CD8-positive, alpha-beta memory T cell (primary cell): ENCODE results near the gene FAM13C. TPM values are rescaled to one million over a fixed set of nuclear protein-coding genes. Genes with fewer than 3 reads are reported as not detected.

ENCODE experiments used
- CTCF ChIA-PET: fragments of 350-600 bp; sonication (Branson Sonifier 250); formaldehyde crosslinking; loops from one replicate; lab custom pipeline; 2021; ENCODE audit warnings: antibody characterized with exemption; lab: Charles Lee
- POLR2A ChIA-PET: fragments of 350-600 bp; sonication (Branson Sonifier 250); formaldehyde crosslinking; loops from one replicate; lab custom pipeline; 2021; ENCODE audit warnings: antibody characterized with exemption; lab: Charles Lee
- DNase-seq, 5 donors: peaks; one replicate each; pipeline versions ENCODE4 v3.0.0 to v3.0.0-alpha.2; 2020 to 2022; ENCODE audit warnings: mixed read lengths in 1 of 5
- H3K27ac ChIP-seq: one replicate; pipeline ENCODE4 v1.7.0; 2013; ENCODE audit warnings: low read depth, mild to moderate bottlenecking, low read length, moderate library complexity
- H3K27me3 ChIP-seq: 2 replicates; pipeline ENCODE4 v1.7.0; 2013; ENCODE audit warnings: low read length, mild to moderate bottlenecking; ENCODE audit not compliant: insufficient read depth, poor library complexity, severe bottlenecking
- H3K36me3 ChIP-seq: 2 replicates; pipeline ENCODE4 v1.7.0; 2013; ENCODE audit warnings: mild to moderate bottlenecking, low read length, moderate library complexity; ENCODE audit not compliant: insufficient read depth
- H3K4me1 ChIP-seq: 2 replicates; pipeline ENCODE4 v1.7.0; 2013; ENCODE audit warnings: mild to moderate bottlenecking, low read length, moderate library complexity; ENCODE audit not compliant: insufficient read depth
- H3K4me3 ChIP-seq: 2 replicates; pipeline ENCODE4 v1.7.0; 2013; ENCODE audit warnings: mild to moderate bottlenecking, low read length
- H3K9me3 ChIP-seq: 2 replicates; pipeline ENCODE4 v1.7.0; 2013; ENCODE audit warnings: mild to moderate bottlenecking, low read length
- H3K27ac Mint-ChIP-seq, 8 donors: one replicate each; pipeline ENCODE4 v1.8.0; 2020 to 2021; ENCODE audit warnings: mixed read lengths in 8 of 8, mild to moderate bottlenecking in 6 of 8, inconsistent platforms in 3 of 8, moderate library complexity in 3 of 8
- H3K27me3 Mint-ChIP-seq, 2 donors: one replicate each; pipeline ENCODE4 v1.8.0; 2020 to 2021; ENCODE audit warnings: mixed read lengths in 2 of 2, mild to moderate bottlenecking in 1 of 2, moderate library complexity in 1 of 2
- H3K36me3 Mint-ChIP-seq, 3 donors: one replicate each; pipeline ENCODE4 v1.8.0; 2020 to 2021; ENCODE audit warnings: mixed read lengths in 3 of 3, inconsistent platforms in 1 of 3, mild to moderate bottlenecking in 1 of 3
- H3K4me1 Mint-ChIP-seq, 3 donors: one replicate each; pipeline ENCODE4 v1.8.0; 2020 to 2021; ENCODE audit warnings: mixed read lengths in 3 of 3, inconsistent platforms in 1 of 3, mild to moderate bottlenecking in 1 of 3
- H3K4me3 Mint-ChIP-seq, 7 donors: one replicate each; pipeline ENCODE4 v1.8.0; 2020 to 2021; ENCODE audit warnings: mixed read lengths in 7 of 7, mild to moderate bottlenecking in 6 of 7, moderate library complexity in 4 of 7, inconsistent platforms in 2 of 7
- H3K9me3 Mint-ChIP-seq, 5 donors: one replicate each; pipeline ENCODE4 v1.8.0; 2020 to 2022; ENCODE audit warnings: mixed read lengths in 5 of 5, mild to moderate bottlenecking in 3 of 5, moderate library complexity in 2 of 5, inconsistent platforms in 1 of 5
- polyA plus RNA-seq: library from polyadenylated mRNA; unstranded; fragments of 300-500 nt; fragmentation: Illumina TruSeq; gene quantifications from one replicate; pipeline ENCODE4 v1.2.3, GENCODE V29; 2021
- total RNA-seq, 2 experiments: library from RNA; stranded (reverse); gene quantifications; one replicate each; pipeline ENCODE4 v1.2.3, GENCODE V29; 2021

The FAM13C gene
- total and polyA plus RNA-seq, 3 experiments from 2014 or later = not detected

DNA sequence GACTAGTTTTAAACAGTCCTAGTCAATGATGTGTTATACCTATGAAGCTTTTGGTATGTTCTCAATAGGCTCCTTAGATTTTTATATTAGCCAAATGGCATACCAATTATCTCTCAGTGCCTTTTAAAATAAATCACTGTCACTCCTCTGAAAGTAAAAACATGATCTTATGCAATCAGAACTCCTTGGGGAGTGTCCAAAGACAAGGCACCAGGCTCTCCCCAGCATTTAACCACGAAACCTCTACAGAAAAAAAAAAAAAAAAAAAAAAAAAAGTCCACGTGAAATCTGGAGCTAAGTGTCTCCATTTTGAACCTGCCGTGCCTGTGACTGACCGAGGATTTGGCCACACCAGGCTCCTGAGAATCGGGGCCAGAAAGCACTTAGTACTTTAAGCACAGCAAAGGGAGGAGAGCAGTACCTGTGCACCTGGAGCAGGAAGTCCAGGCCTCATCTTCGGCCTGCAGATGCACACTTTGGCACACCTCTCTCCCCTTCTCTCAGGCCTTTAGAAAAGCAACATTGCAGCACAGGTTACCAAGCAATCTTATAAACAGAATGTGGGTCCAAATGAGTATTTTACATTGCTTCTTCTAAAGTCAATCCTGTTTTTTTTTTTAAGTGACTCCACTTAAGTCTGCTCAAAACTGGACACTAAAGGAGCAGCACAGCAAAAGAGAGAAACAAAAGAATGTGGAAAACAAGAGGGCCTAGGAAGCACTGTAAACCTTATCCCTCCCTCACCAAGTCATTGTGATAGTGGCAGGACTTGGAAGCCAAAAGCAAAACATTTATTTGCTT, 1.5 kb downstream of the FAM13C start:
- Histone ChIP-seq H3K27ac (no peak overlapping the region), H3K4me3 (no peak overlapping the region), H3K36me3 (no peaks in the 10 kb centered on the region), H3K9me3 (no peaks in the 10 kb centered on the region), H3K27me3 (no peaks in the 10 kb centered on the region), H3K4me1 (no peaks in the 10 kb centered on the region)
- no peak overlapping the region for H3K27ac Mint-ChIP-seq
- DNase-seq = no peak
- no peaks in the 10 kb centered on the region for H3K36me3 Mint-ChIP-seq
- H3K4me1 Mint-ChIP-seq = peaks cover 8 to 15% (median 13%) of the 10 kb centered on the region in 3 donors
- peaks cover 8 to 13% of the 10 kb centered on the region in 2 donors for H3K27me3 Mint-ChIP-seq
- CTCF ChIA-PET = no interaction called here
- H3K4me3 Mint-ChIP-seq = no peak overlapping the region
- POLR2A ChIA-PET = no interaction called here
- peaks cover 0 to 8% (median 0%) of the 10 kb centered on the region in 5 donors for H3K9me3 Mint-ChIP-seq

GRCh38 chr10:59358576-59358975, 3.8 kb downstream of the FAM13C start:
- H3K27me3 Mint-ChIP-seq = peaks cover 5 to 13% of the 10 kb centered on the region in 2 donors
- no peak overlapping the region for H3K4me3 ChIP-seq
- no peaks in the 10 kb centered on the region for H3K4me1 ChIP-seq
- no peak overlapping the region for H3K27ac Mint-ChIP-seq
- no peak overlapping the region for H3K4me3 Mint-ChIP-seq
- POLR2A ChIA-PET = no interaction called here
- H3K36me3 ChIP-seq = no peaks in the 10 kb centered on the region
- peaks cover 0 to 8% (median 0%) of the 10 kb centered on the region in 5 donors for H3K9me3 Mint-ChIP-seq
- H3K27ac ChIP-seq = no peak overlapping the region
- CTCF ChIA-PET = no interaction called here
- no peaks in the 10 kb centered on the region for H3K36me3 Mint-ChIP-seq
- H3K4me1 Mint-ChIP-seq = peaks cover 8 to 15% (median 13%) of the 10 kb centered on the region in 3 donors
- H3K9me3 ChIP-seq = no peaks in the 10 kb centered on the region
- no peaks in the 10 kb centered on the region for H3K27me3 ChIP-seq
- DNase-seq = no peak

GRCh38 chr10:59354434-59354833, 7.9 kb downstream of the FAM13C start:
- DNase-seq = no peak
- Histone ChIP-seq H3K27ac (no peak overlapping the region), H3K4me1 (no peaks in the 10 kb centered on the region), H3K9me3 (no peaks in the 10 kb centered on the region), H3K4me3 (no peak overlapping the region), H3K36me3 (no peaks in the 10 kb centered on the region), H3K27me3 (no peaks in the 10 kb centered on the region)
- ChIA-PET CTCF (no interaction called here), POLR2A (no interaction called here)
- peaks cover 2 to 10% (median 4%) of the 10 kb centered on the region in 5 donors for H3K9me3 Mint-ChIP-seq
- no peak overlapping the region for H3K27ac Mint-ChIP-seq
- no peaks in the 10 kb centered on the region for H3K36me3 Mint-ChIP-seq
- H3K4me3 Mint-ChIP-seq = no peak overlapping the region
- no peaks in the 10 kb centered on the region for H3K4me1 Mint-ChIP-seq
- H3K27me3 Mint-ChIP-seq = peaks cover 0 to 4% of the 10 kb centered on the region in 2 donors

GRCh38 chr10:59350558-59350957, 11.8 kb downstream of the FAM13C start:
- no peak overlapping the region for H3K4me3 ChIP-seq
- no peaks in the 10 kb centered on the region for H3K36me3 ChIP-seq
- Mint-ChIP-seq H3K4me3 (no peak overlapping the region), H3K27ac (no peak overlapping the region), H3K36me3 (no peaks in the 10 kb centered on the region), H3K9me3 (peaks cover 0 to 14% (median 2%) of the 10 kb centered on the region in 5 donors), H3K4me1 (no peaks in the 10 kb centered on the region), H3K27me3 (no peaks in the 10 kb centered on the region)
- ChIA-PET CTCF (no interaction called here), POLR2A (no interaction called here)
- H3K27me3 ChIP-seq = no peaks in the 10 kb centered on the region
- DNase-seq = no peak
- H3K27ac ChIP-seq = no peak overlapping the region
- H3K9me3 ChIP-seq = no peaks in the 10 kb centered on the region
- no peaks in the 10 kb centered on the region for H3K4me1 ChIP-seq

DNA sequence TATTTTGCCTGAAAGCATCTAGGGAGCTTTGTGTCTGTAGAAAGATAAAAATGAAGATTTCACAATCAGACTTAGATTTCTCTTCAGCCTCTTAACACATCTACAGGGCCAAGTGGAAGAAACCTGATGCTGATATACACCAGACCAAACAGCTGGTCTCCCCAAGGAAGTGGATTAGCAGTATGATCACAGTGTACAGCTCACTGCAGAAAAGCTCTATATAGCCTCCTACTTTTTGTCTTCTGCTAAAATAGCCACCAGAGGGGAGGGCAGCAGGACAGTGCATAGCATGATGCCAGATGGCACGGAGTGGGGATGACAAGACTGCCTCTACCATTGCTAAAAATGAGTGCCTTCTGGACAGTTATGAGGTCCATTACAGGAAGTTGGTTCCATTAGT, 16.0 kb downstream of the FAM13C start:
- no peaks in the 10 kb centered on the region for H3K36me3 Mint-ChIP-seq
- H3K4me3 ChIP-seq = no peak overlapping the region
- ChIA-PET POLR2A (no interaction called here), CTCF (interaction anchor here (1.1 kb wide), 1 partner anchor 10 kb away, joined by 3 read pairs; no protein-coding TSS in a partner anchor)
- no peaks in the 10 kb centered on the region for H3K36me3 ChIP-seq
- H3K9me3 ChIP-seq = no peaks in the 10 kb centered on the region
- no peak overlapping the region for H3K4me3 Mint-ChIP-seq
- H3K27me3 ChIP-seq = no peaks in the 10 kb centered on the region
- DNase-seq = no peak
- peaks cover 0 to 6% (median 3%) of the 10 kb centered on the region in 5 donors for H3K9me3 Mint-ChIP-seq
- no peaks in the 10 kb centered on the region for H3K27me3 Mint-ChIP-seq
- H3K4me1 Mint-ChIP-seq = no peaks in the 10 kb centered on the region
- H3K4me1 ChIP-seq = no peaks in the 10 kb centered on the region
- H3K27ac Mint-ChIP-seq = no peak overlapping the region
- H3K27ac ChIP-seq = no peak overlapping the region

- no peaks in the 10 kb centered on the region for H3K4me1 Mint-ChIP-seq
- CTCF ChIA-PET = no interaction called here
Measured at GRCh38 chr10:59342723-59343122, 19.6 kb downstream of the FAM13C start.

GRCh38 chr10:59342000-59342399, 20.3 kb downstream of the FAM13C start:
- H3K36me3 ChIP-seq = no peaks in the 10 kb centered on the region
- no peak overlapping the region for H3K27ac ChIP-seq
- H3K4me3 ChIP-seq = no peak overlapping the region
- H3K27me3 ChIP-seq = no peaks in the 10 kb centered on the region
- DNase-seq = no peak
- ChIA-PET POLR2A (no interaction called here), CTCF (no interaction called here)
- H3K27me3 Mint-ChIP-seq = no peaks in the 10 kb centered on the region
- no peaks in the 10 kb centered on the region for H3K4me1 ChIP-seq
- H3K4me1 Mint-ChIP-seq = no peaks in the 10 kb centered on the region
- peaks cover 0 to 6% (median 3%) of the 10 kb centered on the region in 5 donors for H3K9me3 Mint-ChIP-seq
- no peak overlapping the region for H3K4me3 Mint-ChIP-seq
- H3K9me3 ChIP-seq = no peaks in the 10 kb centered on the region
- no peak overlapping the region for H3K27ac Mint-ChIP-seq
- H3K36me3 Mint-ChIP-seq = no peaks in the 10 kb centered on the region

More at GRCh38 chr10:59342723-59343122, 19.6 kb downstream of the FAM13C start:
- DNase-seq = no peak
- Histone ChIP-seq H3K4me3 (no peak overlapping the region), H3K36me3 (no peaks in the 10 kb centered on the region), H3K9me3 (no peaks in the 10 kb centered on the region), H3K4me1 (no peaks in the 10 kb centered on the region), H3K27ac (no peak overlapping the region), H3K27me3 (no peaks in the 10 kb centered on the region)
- POLR2A ChIA-PET = no interaction called here
- Mint-ChIP-seq H3K27ac (no peak overlapping the region), H3K9me3 (peaks cover 0 to 6% (median 3%) of the 10 kb centered on the region in 5 donors), H3K4me3 (no peak overlapping the region), H3K36me3 (no peaks in the 10 kb centered on the region), H3K27me3 (no peaks in the 10 kb centered on the region)

DNA sequence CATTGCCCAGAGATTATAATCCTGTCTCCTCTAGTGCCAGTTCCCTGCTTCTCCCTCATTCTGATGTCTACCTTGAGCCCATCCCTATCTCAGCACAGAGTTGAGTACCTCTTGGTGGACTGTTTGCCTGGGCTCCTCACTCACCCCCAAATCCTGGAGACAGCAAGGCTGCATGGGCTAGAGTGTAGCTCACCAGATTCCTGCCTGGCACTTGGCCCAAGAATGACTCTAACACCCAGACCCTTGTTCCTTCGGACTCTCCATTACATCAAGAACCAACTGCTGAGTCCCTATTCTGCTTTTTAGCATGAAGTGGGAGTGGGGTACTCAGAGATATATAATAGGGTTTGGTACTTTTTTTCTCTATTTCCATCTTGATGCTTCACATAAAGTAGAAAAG, 22.1 kb downstream of the FAM13C start:
- no peaks in the 10 kb centered on the region for H3K36me3 Mint-ChIP-seq
- H3K27ac Mint-ChIP-seq = no peak overlapping the region
- H3K9me3 Mint-ChIP-seq = peaks cover 0 to 6% (median 4%) of the 10 kb centered on the region in 5 donors
- ChIA-PET CTCF (no interaction called here), POLR2A (no interaction called here)
- Histone ChIP-seq H3K4me1 (no peaks in the 10 kb centered on the region), H3K27me3 (no peaks in the 10 kb centered on the region), H3K36me3 (no peaks in the 10 kb centered on the region), H3K9me3 (no peaks in the 10 kb centered on the region), H3K27ac (no peak overlapping the region), H3K4me3 (no peak overlapping the region)
- H3K27me3 Mint-ChIP-seq = no peaks in the 10 kb centered on the region
- no peak for DNase-seq
- no peaks in the 10 kb centered on the region for H3K4me1 Mint-ChIP-seq
- H3K4me3 Mint-ChIP-seq = no peak overlapping the region
